Activated T-cell treated with anti-CD3 and anti-CD28 coated beads for 1 hour (primary cell): ENCODE data around the gene KIF5B.
"Not testable (repeated sequence)": the region's sequence is repeated elsewhere in the genome, so short reads cannot be mapped to it uniquely, and the experiment has no call there.

Experiments used
- DNase-seq: peaks from one replicate; pipeline ENCODE4 v3.0.0-alpha.2; 2020; ENCODE audit warnings: low read depth

Gene KIF5B

GRCh38 chr10:32059472-32059871, 3.2 kb upstream of the KIF5B start:
- no peak for DNase-seq

- DNase-seq = no peak
Measured at GRCh38 chr10:32057036-32057372, 779 bp upstream of the KIF5B start.

- peak; percentile 39 for DNase-seq
Measured at GRCh38 chr10:32055478-32056135, 618 bp downstream of the KIF5B start.

- no peak for DNase-seq
Measured at GRCh38 chr10:32054094-32054493, 2.1 kb downstream of the KIF5B start.

GRCh38 chr10:32053392-32053791, 2.8 kb downstream of the KIF5B start:
- DNase-seq = not testable (repeated sequence)

GRCh38 chr10:32051926-32052325, 4.3 kb downstream of the KIF5B start:
- DNase-seq = no peak

GRCh38 chr10:32050177-32050576, 6.0 kb downstream of the KIF5B start:
- no peak for DNase-seq

GRCh38 chr10:32049113-32049512, 7.1 kb downstream of the KIF5B start:
- DNase-seq = no peak

- DNase-seq = no peak
Measured at GRCh38 chr10:32048282-32048681, 7.9 kb downstream of the KIF5B start.

- no peak for DNase-seq
Measured at GRCh38 chr10:32047881-32048280, 8.3 kb downstream of the KIF5B start.

- DNase-seq = no peak
Measured at GRCh38 chr10:32046151-32046550, 10.1 kb downstream of the KIF5B start.

GRCh38 chr10:32042730-32043129, 13.5 kb downstream of the KIF5B start:
- not testable (repeated sequence) for DNase-seq

- DNase-seq = no peak
Measured at GRCh38 chr10:32041290-32042028, 14.8 kb downstream of the KIF5B start.

- DNase-seq = no peak
Measured at GRCh38 chr10:32039734-32040133, 16.5 kb downstream of the KIF5B start.

GRCh38 chr10:32038777-32039176, 17.4 kb downstream of the KIF5B start:
- no peak for DNase-seq

- DNase-seq = no peak
Measured at GRCh38 chr10:32036922-32037321, 19.3 kb downstream of the KIF5B start.

GRCh38 chr10:32035038-32035437, 21.2 kb downstream of the KIF5B start:
- no peak for DNase-seq

- DNase-seq = no peak
Measured at GRCh38 chr10:32033171-32033570, 23.1 kb downstream of the KIF5B start.

- DNase-seq = no peak
Measured at GRCh38 chr10:32031920-32032319, 24.3 kb downstream of the KIF5B start.

GRCh38 chr10:32031424-32031823, 24.8 kb downstream of the KIF5B start:
- no peak for DNase-seq

GRCh38 chr10:32028710-32029109, 27.5 kb downstream of the KIF5B start:
- DNase-seq = no peak

- no peak for DNase-seq
Measured at GRCh38 chr10:32023264-32023663, 33.0 kb downstream of the KIF5B start.

- no peak for DNase-seq
Measured at GRCh38 chr10:32017044-32017443, 39.2 kb downstream of the KIF5B start.

- DNase-seq = no peak
Measured at GRCh38 chr10:32015386-32015785, 40.8 kb downstream of the KIF5B start.
